Panc1 (cell line): ENCODE measurements around the gene SNX9. TPM values are rescaled to one million over a fixed set of nuclear protein-coding genes. Genes with fewer than 3 reads are reported as not detected.

Experiments
- ATAC-seq: fragments of 200-7000 bp; cut with Tn5 transposase; 2 replicates; pipeline ENCODE4 v1.9.1; 2020; ENCODE audit warnings: mild to moderate bottlenecking, moderate library complexity
- BruUV-seq: library from RNA; stranded (reverse); fragments of 400-500 nt; replicated peaks from 2 replicates; lab custom pipeline; 2021; lab: Mats Ljungman, UMichigan
- CTCF ChIA-PET: fragments of 300-600 bp; sonication (Branson Sonifier 250); formaldehyde crosslinking; loops from one replicate; lab custom pipeline; 2022; ENCODE audit warnings: antibody characterized with exemption; lab: Charles Lee
- POLR2A ChIA-PET: fragments of 300-600 bp; sonication (Branson Sonifier 250); formaldehyde crosslinking; loops from one replicate; lab custom pipeline; 2022; ENCODE audit warnings: antibody characterized with exemption; lab: Charles Lee
- DNase-seq: peaks from one replicate; pipeline ENCODE4 v3.0.0-alpha.2; 2010; ENCODE audit warnings: low read depth, low spot score
- H3K27ac ChIP-seq: 2 replicates; pipeline ENCODE4 v1.5.1; 2011; ENCODE audit warnings: mild to moderate bottlenecking, low read length, inconsistent platforms
- H3K27me3 ChIP-seq: fragments of 200-500 bp; sonication (Bioruptor generic); 2 replicates; pipeline ENCODE4 v1.6.0; 2014; ENCODE audit warnings: low read length, inconsistent platforms; ENCODE audit not compliant: control insufficient read depth, insufficient read depth
- H3K36me3 ChIP-seq: fragments of 200-500 bp; sonication (Bioruptor generic); 2 replicates; pipeline ENCODE4 v1.5.1; 2014; ENCODE audit warnings: inconsistent platforms, mild to moderate bottlenecking, low read length, moderate library complexity; ENCODE audit not compliant: control insufficient read depth, insufficient read depth
- H3K4me1 ChIP-seq: 2 replicates; pipeline ENCODE4 v1.5.1; 2011; ENCODE audit warnings: inconsistent platforms, mild to moderate bottlenecking, low read length, moderate library complexity; ENCODE audit not compliant: control insufficient read depth, insufficient read depth
- H3K4me3 ChIP-seq, 2 experiments: 2 replicates each; pipeline ENCODE4 v1.5.1; 2011 to 2012; ENCODE audit warnings: low read depth in 2 of 2, low read length in 2 of 2, mild to moderate bottlenecking in 2 of 2, inconsistent platforms in 1 of 2, moderate library complexity in 1 of 2
- H3K9me3 ChIP-seq: fragments of 200-500 bp; sonication (Bioruptor generic); 2 replicates; pipeline ENCODE4 v1.5.1; 2014; ENCODE audit warnings: low read depth, mild to moderate bottlenecking, inconsistent platforms, low read length, moderate library complexity; ENCODE audit not compliant: control insufficient read depth, insufficient read depth
- POLR2AphosphoS5 ChIP-seq: IDR thresholded peaks from 2 replicates; pipeline ENCODE4 v1.6.1; 2012; ENCODE audit warnings: mild to moderate bottlenecking, low read depth, low read length, moderate library complexity
- REST ChIP-seq, 2 experiments: IDR thresholded peaks; 2 replicates each; pipeline ENCODE4 v1.6.1; 2011 to 2012; ENCODE audit warnings: low read depth in 2 of 2, control low read depth in 1 of 2, low read length in 1 of 2, mild to moderate bottlenecking in 1 of 2, moderate library complexity in 1 of 2; ENCODE audit not compliant: insufficient read depth in 1 of 2
- SIN3A ChIP-seq: IDR thresholded peaks from 2 replicates; pipeline ENCODE4 v1.6.1; 2012; ENCODE audit warnings: low read depth, mild to moderate bottlenecking, low read length, moderate library complexity, borderline replicate concordance; ENCODE audit not compliant: insufficient read depth
- TCF7L2 ChIP-seq: IDR thresholded peaks from 2 replicates; pipeline ENCODE4 v1.6.1; 2011; ENCODE audit warnings: mild to moderate bottlenecking, low read depth, low read length, inconsistent platforms
- in situ Hi-C: cut with HindIII; loops from 2 replicates; pipeline ENCODE4 v1.10.0; 2016; ENCODE audit warnings: low sequenced_read_pairs, low pct_unique_long_range_greater_than_20kb
- intact Hi-C: fragments of 100-400 bp; cut with micrococcal nuclease; formaldehyde crosslinking; loops from one replicate; pipeline ENCODE4 v1.10.0; 2022; ENCODE audit not compliant: unreplicated experiment
- total RNA-seq: library from RNA; stranded (reverse); gene quantifications from one replicate; pipeline ENCODE4 v1.2.1, GENCODE V29; 2021; ENCODE audit not compliant: unreplicated experiment
- TF ChIP-seq, protein P1 (sequence below): fragments of 450-650 bp; IDR thresholded peaks from 2 replicates; pipeline ENCODE4 v1.5.1; 2017; ENCODE audit warnings: mild to moderate bottlenecking

SNX9 gene
- total RNA-seq, 1 experiment from 2014 or later = 46.0 TPM

DNA sequence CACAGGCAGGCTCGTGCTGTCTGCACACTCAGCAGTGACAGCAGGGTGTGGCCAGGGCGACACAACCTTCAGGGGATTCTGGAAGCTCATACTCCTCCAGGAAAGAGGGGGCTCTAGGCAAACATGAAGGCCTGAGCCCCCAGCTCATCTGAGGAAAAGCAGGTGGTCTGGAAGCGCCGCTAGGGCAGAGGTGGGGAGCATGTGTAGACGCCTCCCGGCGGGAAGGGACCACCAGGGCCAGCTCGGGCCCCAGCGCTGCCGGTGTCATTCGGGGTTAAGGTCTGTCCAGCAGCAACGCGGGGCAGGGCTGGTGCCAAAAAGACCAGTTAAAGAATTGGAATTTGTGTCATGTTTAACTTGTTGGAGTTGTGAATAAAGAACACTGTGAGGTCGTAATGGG is 119.3 kb downstream of the SNX9 start:
- POLR2A ChIA-PET = no interaction called here
- H3K27ac ChIP-seq = no peak overlapping the region
- no peaks in the 10 kb centered on the region for H3K9me3 ChIP-seq
- peaks cover 31% of the 10 kb centered on the region for H3K36me3 ChIP-seq
- BruUV-seq = no TSS peak
- CTCF ChIA-PET = no interaction called here
- intact Hi-C loops (no loop called here), in situ Hi-C loops (no loop called here)
- TF ChIP-seq REST (IDR thresholded peaks at IDR 0.05; ENCODE audit: insufficient read depth in 1 of 2, low read depth in 2 of 2, low read length in 1 of 2) = no peak
- no peak overlapping the region for H3K4me3 ChIP-seq
- DNase-seq = no peak
- no peak for ATAC-seq
- no peaks in the 10 kb centered on the region for H3K27me3 ChIP-seq
- H3K4me1 ChIP-seq = no peaks in the 10 kb centered on the region

DNA sequence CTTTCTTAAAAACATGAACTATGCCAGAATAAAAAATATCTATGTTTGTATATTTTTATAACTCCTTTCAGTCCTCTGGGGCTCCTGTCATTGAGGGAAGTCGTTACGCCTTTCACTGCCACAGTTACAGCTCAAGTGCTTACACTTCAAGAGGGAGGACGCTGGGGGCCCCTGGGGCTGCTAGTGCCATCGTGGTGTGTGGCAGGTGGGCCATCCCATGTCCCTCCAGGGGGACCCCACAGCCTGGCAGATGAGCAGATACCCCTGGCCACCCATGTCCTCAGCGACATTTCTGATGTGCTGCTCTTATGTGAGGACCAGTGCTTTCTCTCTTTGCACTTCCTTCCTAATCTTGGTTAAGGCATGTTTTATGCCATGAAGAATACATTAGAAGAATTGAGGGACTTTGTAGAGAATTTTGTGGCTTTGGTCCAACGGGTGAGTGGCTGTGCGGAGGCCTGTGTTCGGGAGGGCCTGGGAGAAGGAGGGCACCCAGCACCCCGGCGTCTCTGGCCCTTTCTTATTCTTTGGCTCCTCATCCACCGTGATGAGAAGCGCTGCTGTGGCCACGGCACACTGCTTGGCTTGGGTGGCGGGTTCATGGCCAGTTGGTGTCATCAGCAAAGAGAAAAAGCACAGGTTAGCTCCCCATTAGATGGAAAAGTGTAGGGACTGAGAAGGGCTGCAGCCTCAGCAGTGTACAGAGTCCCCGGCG is 120.4 kb downstream of the SNX9 start:
- ChIA-PET POLR2A (no interaction called here), CTCF (no interaction called here)
- ATAC-seq = no peak
- in situ Hi-C loops = no loop called here
- Histone ChIP-seq H3K27me3 (no peaks in the 10 kb centered on the region), H3K4me1 (no peaks in the 10 kb centered on the region), H3K4me3 (no peak overlapping the region), H3K36me3 (peaks cover 24% of the 10 kb centered on the region), H3K27ac (no peak overlapping the region), H3K9me3 (no peaks in the 10 kb centered on the region)
- DNase-seq = no peak
- no TSS peak for BruUV-seq
- intact Hi-C loops = no loop called here
- TF ChIP-seq TCF7L2 = no peak
- TF ChIP-seq SIN3A = no peak
- no peak for TF ChIP-seq POLR2AphosphoS5
- TF ChIP-seq, protein P1, sequence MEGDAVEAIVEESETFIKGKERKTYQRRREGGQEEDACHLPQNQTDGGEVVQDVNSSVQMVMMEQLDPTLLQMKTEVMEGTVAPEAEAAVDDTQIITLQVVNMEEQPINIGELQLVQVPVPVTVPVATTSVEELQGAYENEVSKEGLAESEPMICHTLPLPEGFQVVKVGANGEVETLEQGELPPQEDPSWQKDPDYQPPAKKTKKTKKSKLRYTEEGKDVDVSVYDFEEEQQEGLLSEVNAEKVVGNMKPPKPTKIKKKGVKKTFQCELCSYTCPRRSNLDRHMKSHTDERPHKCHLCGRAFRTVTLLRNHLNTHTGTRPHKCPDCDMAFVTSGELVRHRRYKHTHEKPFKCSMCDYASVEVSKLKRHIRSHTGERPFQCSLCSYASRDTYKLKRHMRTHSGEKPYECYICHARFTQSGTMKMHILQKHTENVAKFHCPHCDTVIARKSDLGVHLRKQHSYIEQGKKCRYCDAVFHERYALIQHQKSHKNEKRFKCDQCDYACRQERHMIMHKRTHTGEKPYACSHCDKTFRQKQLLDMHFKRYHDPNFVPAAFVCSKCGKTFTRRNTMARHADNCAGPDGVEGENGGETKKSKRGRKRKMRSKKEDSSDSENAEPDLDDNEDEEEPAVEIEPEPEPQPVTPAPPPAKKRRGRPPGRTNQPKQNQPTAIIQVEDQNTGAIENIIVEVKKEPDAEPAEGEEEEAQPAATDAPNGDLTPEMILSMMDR = no peak
- no peak for TF ChIP-seq REST (IDR thresholded peaks at IDR 0.05; ENCODE audit: insufficient read depth in 1 of 2, low read depth in 2 of 2, low read length in 1 of 2)
